GM21528 (cell line): ENCODE data around the gene PCDHA1.
"Not testable (repeated sequence)": the region's sequence is repeated elsewhere in the genome, so short reads cannot be mapped to it uniquely, and the experiment has no call there.

Experiments used
- ATAC-seq: cut with Tn5 transposase; IDR thresholded peaks from one replicate; pipeline ENCODE4 v1.9.1; 2021; ENCODE audit warnings: mild to moderate bottlenecking, moderate library complexity; ENCODE audit not compliant: unreplicated experiment, low FRiP score

Gene PCDHA1

GRCh38 chr5:140848139-140849102 lies 62.5 kb downstream of the PCDHA1 start, which contains the start of gene PCDHA9:
TSS of gene PCDHA9 (plus strand) at chr5:140848382. CDS start at chr5:140848496, 114 bp downstream.
- ATAC-seq, result not testable (repeated sequence)

GRCh38 chr5:140849831-140850634 lies 64.1 kb downstream of the PCDHA1 start:
- ATAC-seq, result not testable (repeated sequence)

- no peak for ATAC-seq
These were observed 70.1 kb downstream of the PCDHA1 start, which contains the start of gene PCDHA10 for GRCh38 chr5:140855772-140856674. TSS of gene PCDHA10 (plus strand) at chr5:140855897. CDS start at chr5:140856049, 152 bp downstream.

GRCh38 chr5:140857177-140857986 lies 71.4 kb downstream of the PCDHA1 start:
- no peak for ATAC-seq

- ATAC-seq, result no peak
These were observed 72.0 kb downstream of the PCDHA1 start for GRCh38 chr5:140857987-140858240.

- no peak for ATAC-seq
These were observed 76.7 kb downstream of the PCDHA1 start for GRCh38 chr5:140862441-140863295.

- no peak for ATAC-seq
These were observed 83.0 kb downstream of the PCDHA1 start, which contains the start of gene PCDHA11 for GRCh38 chr5:140868721-140869554. TSS of gene PCDHA11 (plus strand) at chr5:140868957. CDS start at chr5:140869104, 147 bp downstream.

GRCh38 chr5:140869555-140869886 lies 83.6 kb downstream of the PCDHA1 start:
- ATAC-seq, result no peak

- ATAC-seq, result no peak
These were observed 84.6 kb downstream of the PCDHA1 start for GRCh38 chr5:140870221-140871201.

GRCh38 chr5:140875085-140876065 lies 89.4 kb downstream of the PCDHA1 start, which contains the start of gene PCDHA12:
TSS of gene PCDHA12 (plus strand) at chr5:140875308. CDS start at chr5:140875473, 165 bp downstream.
- ATAC-seq, result no peak

- not testable (repeated sequence) for ATAC-seq
These were observed 90.8 kb downstream of the PCDHA1 start for GRCh38 chr5:140876541-140877261.

- ATAC-seq, result no peak
These were observed 91.3 kb downstream of the PCDHA1 start for GRCh38 chr5:140877262-140877581.

- no peak for ATAC-seq
These were observed 96.1 kb downstream of the PCDHA1 start, which contains the start of gene PCDHA13 for GRCh38 chr5:140881889-140882590. TSS of gene PCDHA13 (plus strand) at chr5:140882124. CDS start at chr5:140882269, 145 bp downstream.

- no peak for ATAC-seq
These were observed 96.6 kb downstream of the PCDHA1 start for GRCh38 chr5:140882591-140882899.
